Measurements from ENCODE around the gene ZNF438.

DNA sequence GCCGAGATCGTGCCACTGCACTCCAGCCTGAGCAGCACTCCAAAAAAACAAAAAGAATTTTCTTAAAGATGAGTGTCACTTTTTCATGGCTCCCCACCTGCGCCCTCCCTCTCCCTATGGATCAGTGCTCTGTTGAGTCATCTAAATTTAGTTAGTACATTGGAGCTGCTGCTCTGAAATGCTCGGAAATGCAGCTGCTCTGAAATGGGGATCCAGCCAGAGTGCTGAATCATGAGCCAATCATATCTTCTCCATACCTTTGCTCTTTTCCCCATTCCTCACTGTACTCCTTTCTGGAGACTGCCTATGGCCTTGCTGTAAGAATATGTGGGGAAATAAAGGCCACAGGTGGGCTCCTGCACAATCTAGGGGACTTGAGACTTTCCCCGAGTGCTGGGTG, 188.8 kb downstream of the ZNF438 start:
- TF ChIP-seq, protein P1, sequence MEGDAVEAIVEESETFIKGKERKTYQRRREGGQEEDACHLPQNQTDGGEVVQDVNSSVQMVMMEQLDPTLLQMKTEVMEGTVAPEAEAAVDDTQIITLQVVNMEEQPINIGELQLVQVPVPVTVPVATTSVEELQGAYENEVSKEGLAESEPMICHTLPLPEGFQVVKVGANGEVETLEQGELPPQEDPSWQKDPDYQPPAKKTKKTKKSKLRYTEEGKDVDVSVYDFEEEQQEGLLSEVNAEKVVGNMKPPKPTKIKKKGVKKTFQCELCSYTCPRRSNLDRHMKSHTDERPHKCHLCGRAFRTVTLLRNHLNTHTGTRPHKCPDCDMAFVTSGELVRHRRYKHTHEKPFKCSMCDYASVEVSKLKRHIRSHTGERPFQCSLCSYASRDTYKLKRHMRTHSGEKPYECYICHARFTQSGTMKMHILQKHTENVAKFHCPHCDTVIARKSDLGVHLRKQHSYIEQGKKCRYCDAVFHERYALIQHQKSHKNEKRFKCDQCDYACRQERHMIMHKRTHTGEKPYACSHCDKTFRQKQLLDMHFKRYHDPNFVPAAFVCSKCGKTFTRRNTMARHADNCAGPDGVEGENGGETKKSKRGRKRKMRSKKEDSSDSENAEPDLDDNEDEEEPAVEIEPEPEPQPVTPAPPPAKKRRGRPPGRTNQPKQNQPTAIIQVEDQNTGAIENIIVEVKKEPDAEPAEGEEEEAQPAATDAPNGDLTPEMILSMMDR (IDR thresholded peaks at IDR 0.05), result no peak
- TF ChIP-seq POLR2A (IDR thresholded peaks at IDR 0.05), result no peak
